PFSK-1 (cell line): ENCODE results near the gene SPTBN1.

Experiments
- POLR2AphosphoS5 ChIP-seq: IDR thresholded peaks from 2 replicates; pipeline ENCODE4 v1.6.1; 2012; ENCODE audit warnings: low read depth, mild to moderate bottlenecking, control low read depth, low read length, moderate library complexity
- REST ChIP-seq, 2 experiments: IDR thresholded peaks; 2 replicates each; pipeline versions ENCODE4 v1.6.1 to v1.8.0; 2011 to 2012; ENCODE audit warnings: low read depth in 2 of 2, low read length in 2 of 2, control low read depth in 1 of 2, inconsistent platforms in 1 of 2, mild to moderate bottlenecking in 1 of 2, moderate library complexity in 1 of 2; ENCODE audit not compliant: insufficient read depth in 1 of 2
- SIN3A ChIP-seq: IDR thresholded peaks from 2 replicates; pipeline ENCODE4 v1.6.1; 2012; ENCODE audit warnings: mild to moderate bottlenecking, low read length, moderate library complexity, borderline replicate concordance; ENCODE audit not compliant: insufficient read depth
- TAF1 ChIP-seq: IDR thresholded peaks from 2 replicates; pipeline ENCODE4 v1.6.1; 2012; ENCODE audit warnings: low read length, control low read depth, borderline replicate concordance; ENCODE audit not compliant: insufficient read depth

- no peak for TF ChIP-seq POLR2AphosphoS5
- TF ChIP-seq REST (IDR thresholded peaks at IDR 0.05; ENCODE audit: insufficient read depth in 1 of 2, low read depth in 2 of 2, low read length in 2 of 2) = no peak
- TF ChIP-seq SIN3A = no peak
- no peak for TF ChIP-seq TAF1
Measured at GRCh38 chr2:54550547-54550946, 94.4 kb downstream of the SPTBN1 start.
